Astrocyte (in vitro differentiated cells and primary cell): ENCODE measurements around the gene MBOAT7. TPM values are rescaled to one million over a fixed set of nuclear protein-coding genes. Genes with fewer than 3 reads are reported as not detected.
A peak's percentile ranks its signal among the peaks of the same experiment; 100 is the strongest.

Experiments
- DNase-seq: peaks from one replicate; pipeline ENCODE4 v3.0.0-alpha.2; 2010; ENCODE audit warnings: low read depth
- FAIRE-seq: peaks from 2 replicates; lab custom pipeline; 2011; peaks lifted over from hg19 to GRCh38; lab: Jason Lieb, UNC
- H2AFZ ChIP-seq: 2 replicates; pipeline ENCODE4 v1.6.0; 2012; ENCODE audit warnings: low read depth, low read length, inconsistent platforms
- H3K27ac ChIP-seq: 2 replicates; pipeline ENCODE4 v1.5.1; 2011; ENCODE audit warnings: low read depth, low read length, inconsistent platforms
- H3K27me3 ChIP-seq: 2 replicates; pipeline ENCODE4 v1.6.0; 2011; ENCODE audit warnings: low read length, inconsistent platforms; ENCODE audit not compliant: insufficient read depth
- H3K36me3 ChIP-seq: 2 replicates; pipeline ENCODE4 v1.5.1; 2011; ENCODE audit warnings: low read length, inconsistent platforms; ENCODE audit not compliant: insufficient read depth
- H3K4me1 ChIP-seq: 2 replicates; pipeline ENCODE4 v1.5.1; 2011; ENCODE audit warnings: low read length, inconsistent platforms; ENCODE audit not compliant: insufficient read depth
- H3K4me2 ChIP-seq: 2 replicates; pipeline ENCODE4 v1.6.0; 2012; ENCODE audit warnings: low read length, inconsistent platforms
- H3K4me3 ChIP-seq: 2 replicates; pipeline ENCODE4 v1.5.1; 2011; ENCODE audit warnings: low read depth, mild to moderate bottlenecking, low read length, inconsistent platforms; ENCODE audit not compliant: insufficient read depth
- H3K79me2 ChIP-seq: 2 replicates; pipeline ENCODE4 v1.6.0; 2012; ENCODE audit warnings: mild to moderate bottlenecking, low read length, inconsistent platforms; ENCODE audit not compliant: insufficient read depth
- H3K9ac ChIP-seq: 2 replicates; pipeline ENCODE4 v1.6.0; 2012; ENCODE audit warnings: mild to moderate bottlenecking, low read length, inconsistent platforms
- H3K9me3 ChIP-seq: 2 replicates; pipeline ENCODE4 v1.5.1; 2012; ENCODE audit warnings: low read depth, mild to moderate bottlenecking, low read length, inconsistent platforms; ENCODE audit not compliant: insufficient read depth
- H4K20me1 ChIP-seq: 2 replicates; pipeline ENCODE4 v1.6.0; 2012; ENCODE audit warnings: low read length, inconsistent platforms; ENCODE audit not compliant: insufficient read depth
- H3K27ac Mint-ChIP-seq: one replicate; pipeline ENCODE4 v1.8.0; 2021; ENCODE audit warnings: mild to moderate bottlenecking, mixed read lengths; ENCODE audit not compliant: unreplicated experiment
- H3K27me3 Mint-ChIP-seq: one replicate; pipeline ENCODE4 v1.8.0; 2021; ENCODE audit warnings: low read depth, mixed read lengths; ENCODE audit not compliant: unreplicated experiment
- H3K36me3 Mint-ChIP-seq: one replicate; pipeline ENCODE4 v1.8.0; 2021; ENCODE audit warnings: low read depth, mixed read lengths; ENCODE audit not compliant: unreplicated experiment
- H3K4me1 Mint-ChIP-seq: one replicate; pipeline ENCODE4 v1.8.0; 2021; ENCODE audit warnings: low read depth, mixed read lengths; ENCODE audit not compliant: unreplicated experiment
- H3K4me3 Mint-ChIP-seq: one replicate; pipeline ENCODE4 v1.8.0; 2021; ENCODE audit warnings: mild to moderate bottlenecking, moderate library complexity, mixed read lengths; ENCODE audit not compliant: unreplicated experiment
- H3K9me3 Mint-ChIP-seq: one replicate; pipeline ENCODE4 v1.8.0; 2021; ENCODE audit warnings: mild to moderate bottlenecking, mixed read lengths; ENCODE audit not compliant: unreplicated experiment
- EZH2 ChIP-seq: IDR thresholded peaks from 2 replicates; pipeline ENCODE4 v1.6.1; 2012; ENCODE audit warnings: mild to moderate bottlenecking, low read length, inconsistent platforms; ENCODE audit not compliant: insufficient read depth
- total RNA-seq: library from RNA; stranded (reverse); gene quantifications from 2 replicates; pipeline ENCODE4 v1.2.1, GENCODE V29; 2021
- TF ChIP-seq, protein P1 (sequence below): IDR thresholded peaks from 2 replicates; pipeline ENCODE4 v1.5.1; 2011; ENCODE audit warnings: low read depth, mild to moderate bottlenecking, inconsistent platforms, low read length, moderate library complexity; ENCODE audit not compliant: insufficient read depth

Gene MBOAT7
- total RNA-seq, 1 donor from 2014 or later, result 162 TPM

DNA sequence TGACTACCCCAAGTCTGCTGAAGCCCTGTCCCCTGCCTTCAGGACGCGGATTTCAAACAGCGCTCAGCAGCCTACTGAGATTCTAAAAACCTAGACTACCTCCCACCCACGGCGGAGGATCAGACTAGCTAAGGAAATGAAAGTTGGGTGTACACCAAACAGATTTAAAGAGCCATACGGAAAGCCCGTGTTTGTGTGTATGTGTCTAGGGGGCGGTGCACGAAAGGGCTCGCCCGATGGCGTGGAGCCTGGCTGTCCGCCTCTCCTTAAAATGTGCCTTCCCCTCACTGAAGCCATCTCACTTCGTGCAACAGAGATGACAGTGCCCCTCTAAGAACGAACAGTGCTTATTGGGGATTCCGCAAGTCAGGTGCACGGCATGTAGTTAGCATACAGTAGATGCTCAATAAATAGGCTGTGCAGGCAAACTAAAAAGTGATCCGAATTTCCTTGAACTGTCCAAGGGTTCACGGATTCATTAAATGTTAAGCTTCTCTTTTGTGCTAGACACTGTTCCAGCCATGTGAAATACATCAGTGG is 30.5 kb downstream of the MBOAT7 start:
- peaks cover 3% of the 10 kb centered on the region for H3K9me3 Mint-ChIP-seq
- peak overlapping the region; percentile 50 for H3K27ac Mint-ChIP-seq
- no peaks in the 10 kb centered on the region for H3K27me3 Mint-ChIP-seq
- no peak for TF ChIP-seq EZH2
- TF ChIP-seq, protein P1, sequence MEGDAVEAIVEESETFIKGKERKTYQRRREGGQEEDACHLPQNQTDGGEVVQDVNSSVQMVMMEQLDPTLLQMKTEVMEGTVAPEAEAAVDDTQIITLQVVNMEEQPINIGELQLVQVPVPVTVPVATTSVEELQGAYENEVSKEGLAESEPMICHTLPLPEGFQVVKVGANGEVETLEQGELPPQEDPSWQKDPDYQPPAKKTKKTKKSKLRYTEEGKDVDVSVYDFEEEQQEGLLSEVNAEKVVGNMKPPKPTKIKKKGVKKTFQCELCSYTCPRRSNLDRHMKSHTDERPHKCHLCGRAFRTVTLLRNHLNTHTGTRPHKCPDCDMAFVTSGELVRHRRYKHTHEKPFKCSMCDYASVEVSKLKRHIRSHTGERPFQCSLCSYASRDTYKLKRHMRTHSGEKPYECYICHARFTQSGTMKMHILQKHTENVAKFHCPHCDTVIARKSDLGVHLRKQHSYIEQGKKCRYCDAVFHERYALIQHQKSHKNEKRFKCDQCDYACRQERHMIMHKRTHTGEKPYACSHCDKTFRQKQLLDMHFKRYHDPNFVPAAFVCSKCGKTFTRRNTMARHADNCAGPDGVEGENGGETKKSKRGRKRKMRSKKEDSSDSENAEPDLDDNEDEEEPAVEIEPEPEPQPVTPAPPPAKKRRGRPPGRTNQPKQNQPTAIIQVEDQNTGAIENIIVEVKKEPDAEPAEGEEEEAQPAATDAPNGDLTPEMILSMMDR, result no peak
- peak overlapping the region; percentile 93 for H3K27ac ChIP-seq
- no peaks in the 10 kb centered on the region for H3K9me3 ChIP-seq
- peak overlapping the region; percentile 85 for H3K9ac ChIP-seq
- peak overlapping the region; percentile 96 for H3K4me2 ChIP-seq
- peaks cover 12% of the 10 kb centered on the region for H3K4me1 Mint-ChIP-seq
- FAIRE-seq, result no peak
- H3K27me3 ChIP-seq, result no peaks in the 10 kb centered on the region
- H3K4me3 Mint-ChIP-seq, result peak overlapping the region; percentile 98
- H2AFZ ChIP-seq, result peak overlapping the region; percentile 87
- peaks cover 18% of the 10 kb centered on the region for H3K79me2 ChIP-seq
- H3K4me1 ChIP-seq, result peaks cover 28% of the 10 kb centered on the region
- peaks cover 24% of the 10 kb centered on the region for H3K36me3 ChIP-seq
- H3K36me3 Mint-ChIP-seq, result peaks cover 8% of the 10 kb centered on the region
- H4K20me1 ChIP-seq, result peaks cover 22% of the 10 kb centered on the region
- peak overlapping the region; percentile 77 for H3K4me3 ChIP-seq
- DNase-seq, result no peak

DNA sequence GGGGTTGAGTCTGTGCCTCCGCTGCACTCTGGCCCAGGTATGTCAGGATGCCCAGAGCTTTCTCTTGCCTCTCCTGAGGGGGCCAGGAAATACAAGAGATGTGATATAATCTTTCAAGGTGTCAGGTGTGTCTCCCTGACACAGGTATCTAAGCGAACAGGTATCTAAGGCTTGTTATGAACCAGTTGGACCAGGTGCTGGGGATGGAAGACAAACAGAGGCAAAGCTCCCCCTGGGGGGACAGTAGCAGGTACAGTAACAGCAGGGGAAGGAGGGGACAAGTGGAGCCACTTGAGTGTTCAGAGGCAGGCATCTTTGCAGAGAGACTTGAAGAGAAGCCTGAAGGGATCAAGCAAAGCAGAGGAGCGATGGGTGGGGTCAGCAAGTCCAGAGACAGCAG is 32.4 kb downstream of the MBOAT7 start:
- Mint-ChIP-seq H3K4me3 (no peak overlapping the region), H3K9me3 (no peaks in the 10 kb centered on the region), H3K36me3 (peaks cover 4% of the 10 kb centered on the region), H3K27ac (no peak overlapping the region), H3K4me1 (peaks cover 12% of the 10 kb centered on the region), H3K27me3 (no peaks in the 10 kb centered on the region)
- Histone ChIP-seq H3K4me2 (no peak overlapping the region), H3K79me2 (peaks cover 18% of the 10 kb centered on the region), H2AFZ (no peak overlapping the region), H3K9me3 (no peaks in the 10 kb centered on the region), H3K4me3 (no peak overlapping the region), H3K27me3 (no peaks in the 10 kb centered on the region), H3K27ac (no peak overlapping the region), H4K20me1 (peaks cover 39% of the 10 kb centered on the region), H3K36me3 (peaks cover 31% of the 10 kb centered on the region), H3K9ac (no peak overlapping the region), H3K4me1 (peaks cover 33% of the 10 kb centered on the region)
- DNase-seq, result no peak
- no peak for FAIRE-seq
- TF ChIP-seq, protein P1, result no peak
- no peak for TF ChIP-seq EZH2

DNA sequence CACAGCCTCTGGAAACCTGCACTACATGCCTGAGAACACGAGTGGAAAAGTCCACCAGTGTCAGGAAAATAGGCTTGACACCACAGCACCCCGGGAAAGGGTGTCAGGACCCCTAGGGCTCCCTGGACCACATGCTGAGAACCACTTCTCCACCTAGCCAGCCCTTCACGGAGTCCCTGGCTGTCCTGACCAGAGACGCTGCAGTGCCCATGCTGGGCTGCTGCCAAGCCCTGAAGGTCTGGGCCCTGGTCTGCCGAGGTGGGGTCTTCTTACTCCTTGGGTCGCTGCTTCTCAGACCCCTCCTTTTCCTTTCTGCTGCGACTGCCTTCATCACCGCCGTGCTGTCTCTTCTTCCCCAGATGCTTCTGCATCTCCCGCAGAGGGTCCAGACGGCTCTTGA is 32.9 kb downstream of the MBOAT7 start:
- FAIRE-seq (no peak), DNase-seq (no peak)
- Histone ChIP-seq H3K79me2 (peaks cover 18% of the 10 kb centered on the region), H3K4me3 (no peak overlapping the region), H3K4me2 (no peak overlapping the region), H2AFZ (no peak overlapping the region), H4K20me1 (peaks cover 43% of the 10 kb centered on the region), H3K9me3 (no peaks in the 10 kb centered on the region), H3K27ac (no peak overlapping the region), H3K36me3 (peaks cover 34% of the 10 kb centered on the region), H3K27me3 (no peaks in the 10 kb centered on the region), H3K4me1 (peaks cover 33% of the 10 kb centered on the region), H3K9ac (no peak overlapping the region)
- peaks cover 5% of the 10 kb centered on the region for H3K36me3 Mint-ChIP-seq
- H3K4me1 Mint-ChIP-seq, result peaks cover 12% of the 10 kb centered on the region
- TF ChIP-seq, protein P1, result no peak
- TF ChIP-seq EZH2, result no peak
- H3K4me3 Mint-ChIP-seq, result no peak overlapping the region
- H3K27ac Mint-ChIP-seq, result no peak overlapping the region
- no peaks in the 10 kb centered on the region for H3K9me3 Mint-ChIP-seq
- no peaks in the 10 kb centered on the region for H3K27me3 Mint-ChIP-seq
